Right renal pelvis (tissue), 4 donors: ENCODE data around the gene TP73. TPM values are rescaled to one million over a fixed set of nuclear protein-coding genes. Genes with fewer than 3 reads are reported as not detected.

Experiments
- DNase-seq, 4 donors: peaks; one replicate each; pipeline ENCODE4 v3.0.0-alpha.2; 2013; ENCODE audit warnings: low read depth in 4 of 4, low spot score in 3 of 4, missing footprints in 1 of 4
- polyA plus RNA-seq, 4 donors: library from polyadenylated mRNA; unstranded; fragments of 120-200 nt; gene quantifications; one replicate each; pipeline ENCODE4 v1.2.1, GENCODE V29; 2013; ENCODE audit not compliant: insufficient read length in 4 of 4

The TP73 gene
- polyA plus RNA-seq, 4 donors = 0.55 to 0.70 (median 0.62) TPM

- DNase-seq = no peak
These were observed 19.5 kb upstream of the TP73 start for GRCh38 chr1:3632716-3633343.

- DNase-seq = no peak
These were observed 18.8 kb upstream of the TP73 start for GRCh38 chr1:3633344-3634058.

DNA sequence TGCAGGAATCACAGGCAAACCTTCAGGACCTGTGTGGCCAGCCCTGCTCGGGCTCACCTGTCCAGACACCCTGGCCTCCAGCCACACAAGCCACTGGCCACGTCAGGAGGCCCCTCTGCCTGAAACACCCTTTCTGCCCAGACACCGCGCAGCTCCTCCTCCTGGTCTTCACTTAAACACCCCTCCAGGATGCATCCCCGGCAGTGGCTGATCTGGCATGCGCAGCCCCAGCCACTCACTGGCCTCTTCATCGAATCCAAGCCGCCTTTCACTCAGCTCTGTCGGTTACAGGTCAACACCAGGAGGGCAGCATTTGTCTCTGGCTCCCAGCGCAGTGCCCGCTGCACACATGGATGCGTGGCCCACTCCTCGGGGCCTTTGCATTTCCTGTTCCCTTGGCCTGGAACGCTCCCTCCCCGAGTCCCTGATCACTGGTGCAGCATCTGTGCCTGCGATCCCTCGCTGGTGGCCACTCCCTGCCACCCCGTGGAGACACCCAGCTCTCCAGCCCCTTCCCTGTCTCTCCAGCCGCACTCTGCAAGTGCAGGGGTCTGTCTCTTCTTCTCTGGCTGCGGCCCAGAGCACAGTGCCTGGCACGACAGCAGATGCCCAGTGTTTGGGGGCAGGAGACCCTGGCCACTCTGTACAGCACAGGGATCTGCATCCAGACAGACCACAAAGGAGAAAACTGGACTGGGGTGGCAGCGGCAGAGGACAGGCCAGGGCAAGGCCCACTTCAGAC lies 18.1 kb upstream of the TP73 start:
- no peak for DNase-seq

DNA sequence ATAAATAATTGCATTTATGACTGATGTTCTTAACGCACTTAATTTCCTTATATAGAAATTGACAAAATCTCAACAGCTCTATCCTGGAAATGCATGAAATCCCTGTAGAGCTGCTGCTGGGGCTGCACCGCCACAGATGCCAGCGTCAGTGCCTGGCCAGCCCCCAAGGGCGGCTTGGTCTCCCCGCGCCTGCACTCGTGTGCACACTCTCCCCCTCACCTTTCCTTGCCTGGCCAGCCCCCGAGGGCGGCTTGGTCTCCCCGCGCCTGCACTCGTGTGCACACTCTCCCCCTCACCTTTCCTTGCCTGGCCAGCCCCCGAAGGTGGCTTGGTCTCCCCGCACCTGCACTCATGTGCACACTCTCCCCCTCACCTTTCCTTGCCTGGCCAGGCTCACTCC lies 16.2 kb upstream of the TP73 start:
- DNase-seq = no peak

DNA sequence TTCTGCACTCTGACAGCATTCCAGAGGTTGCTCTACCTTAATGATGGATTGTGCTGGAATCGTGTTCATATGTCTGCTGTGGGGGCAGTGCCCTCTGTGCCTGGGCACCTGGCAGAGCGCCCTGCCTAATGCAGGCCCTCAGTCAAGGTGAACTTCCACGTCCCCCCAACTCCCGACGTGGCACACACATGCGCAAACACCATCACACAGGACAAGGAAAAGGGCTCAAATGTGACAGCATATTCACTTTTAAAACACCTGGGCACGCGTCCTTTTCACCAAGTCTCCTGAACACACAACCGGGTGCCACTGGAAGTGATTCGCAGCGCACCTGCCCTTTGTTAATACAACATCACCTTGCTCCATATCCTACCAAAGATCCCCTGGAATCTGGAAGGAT lies 15.8 kb upstream of the TP73 start:
- no peak for DNase-seq

DNA sequence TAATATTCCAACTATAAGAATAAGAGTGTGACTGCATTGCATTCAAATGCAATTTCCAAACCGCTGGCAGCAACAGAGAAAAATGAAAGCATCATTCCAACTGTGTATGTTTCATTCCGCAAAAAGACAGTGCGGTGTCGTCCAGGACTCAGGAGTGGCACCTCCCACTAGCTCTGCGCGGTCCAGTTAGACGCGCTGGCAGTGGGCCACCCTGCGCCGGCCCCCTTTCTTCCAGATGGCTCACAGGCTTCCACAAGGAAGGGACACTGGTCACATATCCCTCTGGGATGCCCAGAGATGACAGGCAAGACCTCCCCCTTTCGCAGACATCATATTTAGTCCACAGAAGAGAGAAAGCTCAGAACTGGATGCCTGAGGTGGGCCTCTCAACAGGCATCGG lies 14.3 kb upstream of the TP73 start:
- DNase-seq = no peak

DNA sequence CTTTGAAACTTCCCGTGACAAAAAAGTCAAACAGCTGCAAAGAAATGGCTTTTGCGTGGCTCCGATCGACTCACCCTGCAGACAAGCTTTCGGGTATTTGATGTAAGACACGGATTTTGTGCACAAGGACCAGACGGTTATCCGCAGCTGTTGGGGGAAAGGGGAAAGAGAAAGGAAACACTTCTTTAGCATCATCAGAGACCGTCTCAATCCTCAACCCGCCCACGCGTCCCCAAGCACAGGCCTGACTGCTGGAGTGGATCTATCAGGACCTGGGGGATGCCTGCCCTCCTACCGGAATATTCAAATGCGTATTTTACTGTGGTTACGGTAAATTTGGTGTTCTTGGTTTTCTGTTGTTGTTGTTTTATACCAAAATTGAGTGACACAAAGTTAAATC lies 13.6 kb upstream of the TP73 start:
- DNase-seq = no peak

- no peak for DNase-seq
These were observed 12.9 kb upstream of the TP73 start for GRCh38 chr1:3639397-3639911.

DNA sequence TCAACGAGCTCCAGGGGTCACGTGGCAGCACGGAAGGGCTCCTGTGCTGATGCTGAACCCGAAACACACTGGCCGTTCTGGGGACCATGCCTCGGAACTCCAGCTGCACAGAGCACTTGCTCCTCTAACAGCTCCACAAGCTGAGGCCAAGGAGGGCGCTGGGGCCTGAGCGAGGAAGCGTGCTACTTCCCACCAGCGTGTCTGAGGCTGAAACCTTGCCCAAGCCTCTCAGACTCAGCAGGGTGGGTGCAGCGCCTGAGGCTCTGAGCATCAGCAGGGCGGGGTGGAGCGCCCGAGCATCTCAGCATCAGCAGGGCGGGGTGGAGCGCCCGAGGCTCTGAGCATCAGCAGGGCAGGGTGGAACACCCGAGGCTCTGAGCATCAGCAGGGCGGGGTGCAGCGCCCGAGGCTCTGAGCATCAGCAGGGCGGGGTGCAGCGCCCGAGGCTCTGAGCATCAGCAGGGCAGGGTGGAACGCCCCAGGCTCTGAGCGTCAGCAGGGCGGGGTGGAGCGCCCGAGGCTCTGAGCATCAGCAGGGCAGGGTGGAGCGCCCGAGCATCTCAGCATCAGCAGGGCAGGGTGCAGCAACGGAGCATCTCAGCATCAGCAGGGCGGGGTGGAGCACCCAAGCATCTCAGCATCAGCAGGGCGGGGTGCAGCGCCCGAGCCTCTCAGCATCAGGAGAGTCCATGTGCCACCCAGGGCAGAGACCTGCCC lies 12.0 kb upstream of the TP73 start:
- DNase-seq = no peak

- DNase-seq = no peak
These were observed 11.1 kb upstream of the TP73 start for GRCh38 chr1:3641046-3641760.

- DNase-seq = no peak
These were observed 10.5 kb upstream of the TP73 start for GRCh38 chr1:3641816-3642215.

DNA sequence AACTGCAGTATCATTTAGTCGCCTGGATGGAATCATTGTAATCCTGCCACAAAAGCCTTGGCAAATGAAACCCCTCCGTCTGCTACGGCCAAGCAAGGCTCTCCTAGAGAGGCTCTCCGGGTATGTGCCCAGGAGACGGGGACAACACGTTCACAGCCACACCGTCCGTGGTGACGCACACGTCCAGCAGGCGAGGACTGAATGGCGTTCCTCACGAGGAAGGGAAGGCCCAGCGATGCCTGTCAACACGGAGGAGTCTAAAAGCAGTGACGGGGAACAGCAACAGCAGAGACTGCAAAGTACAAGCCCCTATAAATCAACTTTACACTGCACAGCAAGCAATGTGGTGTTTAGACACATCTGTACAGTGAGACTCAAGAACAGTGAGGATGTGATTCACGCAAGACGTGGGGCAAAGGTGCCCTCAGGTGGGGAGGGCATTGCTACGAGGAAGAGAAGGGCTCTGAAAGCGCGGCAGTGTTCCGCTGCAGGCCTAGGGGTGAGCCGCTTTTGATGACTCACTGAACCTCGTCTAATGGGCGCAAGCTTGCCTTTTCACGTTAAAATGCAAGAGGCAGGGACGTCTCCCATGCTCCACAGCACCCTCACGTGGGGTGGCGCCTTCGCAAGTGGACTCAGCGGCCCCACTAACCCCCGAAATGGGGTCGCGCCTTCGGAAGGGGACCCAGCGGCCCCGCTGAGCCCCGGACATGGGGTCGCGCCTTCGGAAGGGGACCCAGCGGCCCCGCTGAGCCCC lies 9.2 kb upstream of the TP73 start:
- DNase-seq = no peak

DNA sequence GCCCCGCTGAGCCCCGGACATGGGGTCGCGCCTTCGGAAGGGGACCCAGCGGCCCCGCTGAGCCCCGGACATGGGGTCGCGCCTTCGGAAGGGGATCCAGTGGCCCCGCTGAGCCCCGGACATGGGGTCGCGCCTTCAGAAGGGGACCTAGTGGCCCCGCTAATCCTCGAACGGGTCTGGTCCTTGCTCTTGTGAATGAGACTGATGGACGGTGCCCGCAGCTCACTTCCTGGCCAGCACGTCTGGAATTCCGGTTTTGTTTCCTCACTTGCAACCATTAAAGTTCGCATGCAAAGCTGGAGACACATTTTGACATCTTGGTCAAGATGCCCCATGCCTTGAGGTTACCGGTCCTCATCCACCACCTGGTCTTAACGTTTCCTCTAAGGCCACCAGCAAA lies 8.0 kb upstream of the TP73 start:
- DNase-seq = no peak

- no peak for DNase-seq
These were observed 7.1 kb upstream of the TP73 start for GRCh38 chr1:3645247-3645646.

DNA sequence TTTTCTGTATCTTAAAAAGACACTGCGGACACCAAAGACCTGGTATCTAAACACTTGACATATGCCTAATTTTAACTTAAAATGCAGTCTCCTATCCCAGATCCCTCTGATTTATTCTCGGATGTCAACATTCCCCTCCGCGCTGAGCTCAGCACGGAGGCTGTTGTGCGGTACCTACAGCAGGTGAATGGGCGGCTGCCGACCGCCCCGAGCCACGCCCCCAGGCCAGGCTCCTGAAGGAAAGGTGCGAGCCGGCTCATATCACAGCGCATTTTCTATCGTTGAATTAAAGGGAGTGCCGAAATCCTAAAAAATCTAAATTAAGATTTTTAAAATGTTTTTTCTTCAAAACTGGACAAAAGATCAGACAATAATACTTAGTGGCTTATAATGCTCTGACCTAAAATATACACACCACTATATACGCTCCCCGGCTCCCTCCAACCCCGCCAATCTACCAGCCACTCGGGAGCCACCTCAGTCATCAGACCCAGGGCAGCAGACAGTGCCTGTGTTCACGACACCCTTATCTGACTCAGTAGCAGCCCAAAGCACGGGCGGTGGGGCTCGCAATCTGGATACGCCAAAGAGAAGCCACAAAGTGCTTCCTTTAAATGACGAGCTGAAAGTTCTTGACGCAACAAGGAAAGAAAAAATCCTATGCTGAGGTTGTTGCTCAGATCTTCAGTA lies 6.5 kb upstream of the TP73 start:
- no peak for DNase-seq

DNA sequence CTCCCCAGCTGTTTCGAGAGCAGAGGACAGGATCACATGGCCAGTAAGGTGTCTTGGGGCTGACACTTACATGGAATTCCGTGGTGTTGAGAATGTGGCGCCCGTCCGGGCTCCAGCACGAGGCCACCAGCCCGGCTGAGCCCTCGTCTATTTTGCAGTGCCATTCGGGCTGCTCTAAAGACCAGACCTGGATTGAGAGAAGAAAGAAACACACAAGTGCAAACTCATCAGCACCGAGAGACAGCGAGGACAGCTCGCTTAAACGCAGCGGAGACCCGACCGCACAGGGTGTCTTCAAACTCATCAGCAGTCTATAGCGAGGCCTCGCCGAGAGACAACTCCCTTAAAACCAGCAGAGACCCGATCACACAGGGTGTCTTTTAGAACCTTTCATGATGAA lies 5.7 kb upstream of the TP73 start:
- no peak for DNase-seq

GRCh38 chr1:3649342-3650247 lies 2.7 kb upstream of the TP73 start, which contains the start of gene WRAP73:
TSS of gene WRAP73 (minus strand) at chr1:3650103. CDS start at chr1:3649999, 104 bp downstream.
- DNase-seq = peak; percentile 75 to 80 (median 78)
